HG03571 (cell line): Measurements from ENCODE around the gene ABCG5.
A peak's percentile ranks its signal among the peaks of the same experiment; 100 is the strongest.

Source experiments
- ATAC-seq: cut with Tn5 transposase; IDR thresholded peaks from one replicate; pipeline ENCODE4 v1.9.1; 2021; ENCODE audit not compliant: unreplicated experiment

Gene ABCG5

GRCh38 chr2:43810888-43811287 lies 27.8 kb downstream of the ABCG5 start:
- no peak for ATAC-seq

GRCh38 chr2:43810452-43810851 lies 28.2 kb downstream of the ABCG5 start:
- no peak for ATAC-seq

GRCh38 chr2:43806719-43807031 lies 32.0 kb downstream of the ABCG5 start:
- ATAC-seq: no peak

GRCh38 chr2:43803113-43803512 lies 35.5 kb downstream of the ABCG5 start:
- ATAC-seq: no peak

GRCh38 chr2:43802135-43802534 lies 36.5 kb downstream of the ABCG5 start:
- ATAC-seq: no peak

GRCh38 chr2:43800894-43801293 lies 37.7 kb downstream of the ABCG5 start:
- no peak for ATAC-seq

- ATAC-seq: no peak
These were observed 40.3 kb downstream of the ABCG5 start for GRCh38 chr2:43798300-43798699.

- ATAC-seq: no peak
These were observed 42.4 kb downstream of the ABCG5 start for GRCh38 chr2:43796206-43796605.

- ATAC-seq: no peak
These were observed 43.7 kb downstream of the ABCG5 start for GRCh38 chr2:43794956-43795355.

GRCh38 chr2:43792653-43793052 lies 46.0 kb downstream of the ABCG5 start:
- peak; percentile 69 for ATAC-seq

- ATAC-seq: no peak
These were observed 47.4 kb downstream of the ABCG5 start for GRCh38 chr2:43791035-43791765.

- no peak for ATAC-seq
These were observed 48.5 kb downstream of the ABCG5 start for GRCh38 chr2:43790147-43790546.

GRCh38 chr2:43788646-43789045 lies 50.0 kb downstream of the ABCG5 start:
- no peak for ATAC-seq

GRCh38 chr2:43787895-43788294 lies 50.7 kb downstream of the ABCG5 start:
- no peak for ATAC-seq

GRCh38 chr2:43778233-43778632 lies 60.4 kb downstream of the ABCG5 start:
- ATAC-seq: no peak

- ATAC-seq: no peak
These were observed 61.2 kb downstream of the ABCG5 start for GRCh38 chr2:43777306-43777926.

- ATAC-seq: no peak
These were observed 62.3 kb downstream of the ABCG5 start for GRCh38 chr2:43776324-43776723.

- no peak for ATAC-seq
These were observed 64.0 kb downstream of the ABCG5 start for GRCh38 chr2:43774617-43775016.

- ATAC-seq: peak; percentile 99
These were observed 64.6 kb downstream of the ABCG5 start, which contains the start of gene DYNC2LI1 for GRCh38 chr2:43773876-43774613. Gene DYNC2LI1 (plus strand): TSS chr2:43774039. CDS start chr2:43774139, 100 bp downstream.

GRCh38 chr2:43766006-43766405 lies 72.6 kb downstream of the ABCG5 start:
- ATAC-seq: no peak

- ATAC-seq: no peak
These were observed 74.4 kb downstream of the ABCG5 start for GRCh38 chr2:43764086-43764705.

- ATAC-seq: no peak
These were observed 75.5 kb downstream of the ABCG5 start for GRCh38 chr2:43763091-43763490.
